Measurements from ENCODE around the gene WNT6. TPM values are rescaled to one million over a fixed set of nuclear protein-coding genes. Genes with fewer than 3 reads are reported as not detected.

Gene WNT6
- total RNA-seq, 3 donors from 2014 or later: 0.11 TPM; not detected in 2

GRCh38 chr2:218873359-218874194 is 14.0 kb downstream of the WNT6 start:
- Mint-ChIP-seq H3K36me3 (ENCODE audit: insufficient read depth) (no peaks in the 10 kb centered on the region), H3K4me3 (peak overlapping the region; percentile 19), H3K4me1 (ENCODE audit: low read depth) (peaks cover 32% of the 10 kb centered on the region), H3K27me3 (ENCODE audit: low read depth) (peaks cover 35% of the 10 kb centered on the region), H3K9me3 (no peaks in the 10 kb centered on the region)
- DNase-seq: no peak
- ATAC-seq: peak; percentile 32 to 34

- Mint-ChIP-seq H3K27me3 (ENCODE audit: low read depth) (peaks cover 30% of the 10 kb centered on the region), H3K4me3 (no peak overlapping the region)
Measured at GRCh38 chr2:218875692-218876246, 16.2 kb downstream of the WNT6 start.

DNA sequence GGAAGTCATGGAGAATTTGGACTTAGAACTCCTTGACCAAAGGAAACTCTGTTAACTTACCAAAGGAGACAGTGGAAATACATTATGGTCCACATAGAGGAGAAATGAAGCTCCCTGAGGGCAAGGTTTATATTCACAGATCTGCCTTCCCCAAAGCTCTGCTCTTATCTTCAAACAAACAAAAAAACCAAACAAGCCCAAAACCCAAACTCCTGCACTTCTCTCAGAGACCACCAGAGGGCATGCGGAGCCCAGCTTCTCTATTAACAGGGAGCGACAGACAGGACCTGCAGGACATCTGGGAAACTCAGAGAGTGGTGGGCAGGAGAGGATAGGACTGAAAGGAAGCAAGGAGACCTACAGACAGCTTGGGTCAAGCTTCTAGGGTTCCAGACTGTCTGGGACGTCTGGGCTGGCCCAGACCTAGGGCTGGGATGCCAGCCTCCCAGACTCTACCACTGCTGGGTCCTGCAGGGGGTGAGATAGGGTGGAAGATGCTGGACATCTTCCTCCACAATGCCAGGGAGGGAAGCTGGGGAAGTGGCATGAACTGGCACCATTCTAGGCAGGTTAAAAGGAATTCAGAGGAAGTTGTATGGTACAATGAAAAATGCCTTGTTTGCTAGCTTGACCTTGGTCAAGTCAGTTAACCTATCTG is 17.1 kb downstream of the WNT6 start:
- Mint-ChIP-seq H3K4me3 (no peak overlapping the region), H3K4me1 (ENCODE audit: low read depth) (peaks cover 44% of the 10 kb centered on the region), H3K36me3 (ENCODE audit: insufficient read depth) (no peaks in the 10 kb centered on the region), H3K27me3 (ENCODE audit: low read depth) (peaks cover 29% of the 10 kb centered on the region), H3K9me3 (no peaks in the 10 kb centered on the region)
- DNase-seq: peak; percentile 75
- ATAC-seq: no peak

More at GRCh38 chr2:218875692-218876246, 16.2 kb downstream of the WNT6 start:
- H3K36me3 Mint-ChIP-seq (ENCODE audit: insufficient read depth): no peaks in the 10 kb centered on the region
- H3K9me3 Mint-ChIP-seq: no peaks in the 10 kb centered on the region
- DNase-seq (no peak), ATAC-seq (no peak)
- H3K4me1 Mint-ChIP-seq (ENCODE audit: low read depth): peaks cover 39% of the 10 kb centered on the region

DNA sequence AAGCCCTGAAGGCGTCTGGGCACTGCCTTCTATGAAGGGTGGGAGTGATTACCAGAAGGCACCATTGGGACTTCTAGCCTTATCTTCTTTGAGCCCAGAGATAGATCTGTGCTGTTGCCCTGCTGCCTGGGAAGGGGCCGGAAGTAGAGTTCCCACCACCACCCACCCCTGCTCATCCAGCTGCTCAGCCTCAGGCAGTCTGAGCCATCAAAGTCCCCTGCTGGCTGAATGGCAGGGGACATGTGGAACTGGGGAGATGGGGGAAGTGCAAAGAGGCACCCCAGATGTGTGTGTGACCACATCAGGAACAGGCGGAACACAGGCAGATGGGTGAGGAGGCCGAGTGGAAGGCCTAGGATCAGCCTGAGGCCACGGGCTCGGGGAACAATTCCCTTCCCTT is 17.7 kb downstream of the WNT6 start:
- Mint-ChIP-seq H3K4me3 (no peak overlapping the region), H3K27me3 (ENCODE audit: low read depth) (peaks cover 24% of the 10 kb centered on the region), H3K36me3 (ENCODE audit: insufficient read depth) (no peaks in the 10 kb centered on the region), H3K4me1 (ENCODE audit: low read depth) (peaks cover 42% of the 10 kb centered on the region), H3K9me3 (no peaks in the 10 kb centered on the region)
- ATAC-seq (no peak), DNase-seq (no peak)

GRCh38 chr2:218877891-218878290 is 18.3 kb downstream of the WNT6 start:
- no peak for ATAC-seq
- Mint-ChIP-seq H3K27me3 (ENCODE audit: low read depth) (peaks cover 19% of the 10 kb centered on the region), H3K36me3 (ENCODE audit: insufficient read depth) (no peaks in the 10 kb centered on the region), H3K9me3 (no peaks in the 10 kb centered on the region), H3K4me1 (ENCODE audit: low read depth) (peaks cover 42% of the 10 kb centered on the region), H3K4me3 (no peak overlapping the region)
- DNase-seq: no peak

DNA sequence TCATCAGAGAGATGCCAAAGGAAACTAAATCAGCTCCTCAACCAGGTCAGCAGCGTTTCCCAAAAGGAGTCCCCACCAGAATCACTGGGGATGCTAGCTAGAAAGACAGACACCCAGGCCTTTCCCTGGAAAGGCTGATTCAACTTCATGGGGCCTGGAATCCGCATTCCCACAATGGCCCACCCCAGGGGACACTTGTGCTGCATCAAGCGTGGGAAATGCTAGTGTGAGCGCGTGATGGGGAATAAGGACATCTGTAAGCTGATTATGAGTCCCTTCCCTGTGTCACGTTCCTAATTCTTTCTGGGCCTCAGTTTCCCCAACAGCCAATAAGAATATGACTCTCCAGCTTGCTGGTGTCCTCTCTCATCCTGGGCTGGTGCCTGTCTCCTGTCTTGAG is 18.9 kb downstream of the WNT6 start:
- DNase-seq: no peak
- Mint-ChIP-seq H3K9me3 (no peaks in the 10 kb centered on the region), H3K27me3 (ENCODE audit: low read depth) (peaks cover 15% of the 10 kb centered on the region), H3K4me1 (ENCODE audit: low read depth) (peaks cover 42% of the 10 kb centered on the region), H3K4me3 (no peak overlapping the region), H3K36me3 (ENCODE audit: insufficient read depth) (no peaks in the 10 kb centered on the region)
- no peak for ATAC-seq

DNA sequence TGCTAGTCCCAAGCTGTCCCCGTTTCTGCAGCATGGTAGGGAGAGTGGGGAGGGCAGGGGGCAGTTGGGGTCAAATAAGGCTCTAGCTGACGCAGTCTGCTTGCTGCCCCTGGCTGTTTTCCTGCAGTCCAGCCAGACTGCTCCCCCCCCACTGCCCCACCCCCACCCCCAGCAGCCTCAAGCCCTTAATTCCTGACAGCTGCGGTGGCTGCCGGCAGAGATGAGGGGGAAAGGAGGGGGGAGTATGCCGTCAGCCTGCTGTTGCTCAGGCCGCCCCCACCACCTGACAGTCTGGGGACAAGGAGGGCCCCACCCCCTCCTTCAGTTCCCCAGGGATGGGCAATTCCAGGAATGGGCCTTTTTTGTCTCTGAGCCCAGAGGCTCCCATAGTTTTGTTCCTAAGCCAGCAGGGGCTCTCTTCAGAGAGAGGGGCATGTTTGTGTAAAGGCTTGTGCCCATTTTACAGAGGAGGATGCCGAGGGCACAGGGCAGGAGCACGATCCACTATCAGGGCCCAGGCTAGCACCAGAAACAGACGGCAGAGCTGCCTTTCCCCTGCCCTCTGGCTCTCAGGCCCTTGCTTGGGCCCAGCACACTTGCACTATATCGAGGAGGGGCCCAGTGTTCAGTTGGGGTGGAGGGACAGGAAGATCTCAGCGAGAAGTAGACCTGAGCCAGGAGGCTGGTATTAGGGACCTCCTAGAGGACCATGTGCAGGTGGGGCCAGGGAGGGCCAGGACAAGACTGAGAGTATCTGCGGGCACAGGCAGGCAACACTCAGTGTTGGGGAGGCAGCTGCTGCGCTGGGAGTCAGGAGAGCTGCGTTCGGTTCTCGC is 19.5 kb downstream of the WNT6 start:
- ATAC-seq (no peak), DNase-seq (no peak)
- Mint-ChIP-seq H3K4me3 (peak overlapping the region; percentile 84), H3K36me3 (ENCODE audit: insufficient read depth) (no peaks in the 10 kb centered on the region), H3K4me1 (ENCODE audit: low read depth) (peaks cover 42% of the 10 kb centered on the region), H3K27me3 (ENCODE audit: low read depth) (peaks cover 14% of the 10 kb centered on the region), H3K9me3 (no peaks in the 10 kb centered on the region)

DNA sequence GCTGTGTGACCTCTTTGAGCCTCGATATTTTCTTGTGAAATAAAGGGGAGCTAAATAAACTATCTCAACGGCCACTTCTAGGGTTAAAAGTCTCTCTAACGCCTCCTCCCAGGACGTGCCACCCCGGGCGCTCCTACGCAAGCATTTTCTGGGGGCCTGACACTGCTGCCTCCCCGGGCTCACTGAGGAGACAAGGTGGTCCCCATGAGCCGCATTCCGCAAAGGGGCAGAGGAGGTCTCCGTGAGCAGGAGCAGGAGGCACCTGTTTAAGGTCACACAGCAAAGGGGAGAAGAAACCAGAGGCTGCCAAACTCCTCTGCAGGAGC is 20.1 kb downstream of the WNT6 start:
- no peaks in the 10 kb centered on the region for H3K36me3 Mint-ChIP-seq (ENCODE audit: insufficient read depth)
- ATAC-seq (no peak), DNase-seq (no peak)
- peak overlapping the region; percentile 84 for H3K4me3 Mint-ChIP-seq
- peaks cover 48% of the 10 kb centered on the region for H3K4me1 Mint-ChIP-seq (ENCODE audit: low read depth)
- peaks cover 8% of the 10 kb centered on the region for H3K27me3 Mint-ChIP-seq (ENCODE audit: low read depth)
- no peaks in the 10 kb centered on the region for H3K9me3 Mint-ChIP-seq

- DNase-seq (peak; percentile 87), ATAC-seq (peak; percentile 59 to 60)
- H3K27me3 Mint-ChIP-seq (ENCODE audit: low read depth): peaks cover 5% of the 10 kb centered on the region
- peak within 1 kb of the TSS; percentile 84 for H3K4me3 Mint-ChIP-seq
- H3K9me3 Mint-ChIP-seq: no peaks in the 10 kb centered on the region
- no peaks in the 10 kb centered on the region for H3K36me3 Mint-ChIP-seq (ENCODE audit: insufficient read depth)
- H3K4me1 Mint-ChIP-seq (ENCODE audit: low read depth): peaks cover 52% of the 10 kb centered on the region
Measured at GRCh38 chr2:218880102-218880858, 20.7 kb downstream of the WNT6 start, which contains the start of gene WNT10A. Gene WNT10A (plus strand): TSS chr2:218880852. CDS start chr2:218880996, 144 bp downstream.

GRCh38 chr2:218880859-218881594 is 21.4 kb downstream of the WNT6 start:
- Mint-ChIP-seq H3K36me3 (ENCODE audit: insufficient read depth) (no peaks in the 10 kb centered on the region), H3K4me1 (ENCODE audit: low read depth) (peaks cover 57% of the 10 kb centered on the region), H3K4me3 (peak overlapping the region; percentile 78), H3K9me3 (no peaks in the 10 kb centered on the region), H3K27me3 (ENCODE audit: low read depth) (peaks cover 4% of the 10 kb centered on the region)
- no peak for ATAC-seq
- no peak for DNase-seq

- peaks cover 2% of the 10 kb centered on the region for H3K27me3 Mint-ChIP-seq (ENCODE audit: low read depth)
Measured at GRCh38 chr2:218881744-218882460, 22.3 kb downstream of the WNT6 start.

GRCh38 chr2:218882461-218882816 is 22.8 kb downstream of the WNT6 start:
- Mint-ChIP-seq H3K27me3 (ENCODE audit: low read depth) (peaks cover 2% of the 10 kb centered on the region), H3K4me3 (no peak overlapping the region), H3K36me3 (ENCODE audit: insufficient read depth) (no peaks in the 10 kb centered on the region), H3K9me3 (no peaks in the 10 kb centered on the region), H3K4me1 (ENCODE audit: low read depth) (peaks cover 53% of the 10 kb centered on the region)
- DNase-seq (no peak), ATAC-seq (no peak)

More at GRCh38 chr2:218881744-218882460, 22.3 kb downstream of the WNT6 start:
- peaks cover 56% of the 10 kb centered on the region for H3K4me1 Mint-ChIP-seq (ENCODE audit: low read depth)
- H3K9me3 Mint-ChIP-seq: no peaks in the 10 kb centered on the region
- DNase-seq (no peak), ATAC-seq (no peak)
- peak overlapping the region; percentile 78 for H3K4me3 Mint-ChIP-seq
- H3K36me3 Mint-ChIP-seq (ENCODE audit: insufficient read depth): no peaks in the 10 kb centered on the region
